GM19328 (cell line): Measurements from ENCODE around the gene PSTPIP2.
"Not testable (repeated sequence)": the region's sequence is repeated elsewhere in the genome, so short reads cannot be mapped to it uniquely, and the experiment has no call there.

Experiments
- ATAC-seq: cut with Tn5 transposase; IDR thresholded peaks from one replicate; pipeline ENCODE4 v1.9.1; 2021; ENCODE audit warnings: mild to moderate bottlenecking, moderate library complexity; ENCODE audit not compliant: unreplicated experiment

PSTPIP2 gene, protein sequence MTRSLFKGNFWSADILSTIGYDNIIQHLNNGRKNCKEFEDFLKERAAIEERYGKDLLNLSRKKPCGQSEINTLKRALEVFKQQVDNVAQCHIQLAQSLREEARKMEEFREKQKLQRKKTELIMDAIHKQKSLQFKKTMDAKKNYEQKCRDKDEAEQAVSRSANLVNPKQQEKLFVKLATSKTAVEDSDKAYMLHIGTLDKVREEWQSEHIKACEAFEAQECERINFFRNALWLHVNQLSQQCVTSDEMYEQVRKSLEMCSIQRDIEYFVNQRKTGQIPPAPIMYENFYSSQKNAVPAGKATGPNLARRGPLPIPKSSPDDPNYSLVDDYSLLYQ

DNA sequence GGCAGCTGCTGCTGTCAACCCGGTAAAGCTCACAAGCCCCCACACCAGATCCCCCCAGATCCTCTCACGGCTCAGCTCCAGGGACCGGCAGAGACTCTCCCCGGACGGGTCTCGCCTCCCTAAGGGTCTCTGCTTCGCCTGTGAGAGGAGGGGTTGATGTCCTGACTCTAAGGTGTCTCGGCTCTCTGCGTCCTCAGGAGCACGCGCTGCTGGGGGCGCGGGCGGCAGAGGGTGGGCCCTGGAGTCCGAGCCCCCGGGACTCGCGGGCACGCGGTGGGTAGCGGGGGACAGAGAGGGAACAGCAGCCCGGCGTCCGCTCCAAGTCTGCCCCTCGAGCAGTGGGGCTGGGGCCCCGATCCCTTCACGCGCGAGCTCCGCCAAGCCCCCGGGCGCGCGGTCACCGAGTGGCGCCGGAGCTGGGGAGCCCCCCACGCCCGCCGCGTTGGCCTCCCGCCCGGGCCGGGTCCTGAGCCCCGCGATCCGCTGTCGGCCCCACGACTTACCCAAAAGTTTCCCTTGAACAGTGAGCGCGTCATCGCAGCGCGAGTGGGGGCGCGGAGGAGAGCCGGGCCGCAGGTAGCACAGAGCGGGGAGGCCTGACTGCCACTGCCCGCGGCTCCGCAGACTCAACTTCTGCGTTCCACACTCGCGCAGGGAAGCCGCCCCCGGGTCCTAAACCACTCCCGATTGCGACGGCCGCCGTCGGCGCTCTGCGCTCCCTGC, at the start of gene PSTPIP2:
TSS of gene PSTPIP2 (minus strand) at position 608 of the 723 bp plus-strand sequence. CDS start at position 536, 72 bp downstream.
- peak; percentile 50 for ATAC-seq

DNA sequence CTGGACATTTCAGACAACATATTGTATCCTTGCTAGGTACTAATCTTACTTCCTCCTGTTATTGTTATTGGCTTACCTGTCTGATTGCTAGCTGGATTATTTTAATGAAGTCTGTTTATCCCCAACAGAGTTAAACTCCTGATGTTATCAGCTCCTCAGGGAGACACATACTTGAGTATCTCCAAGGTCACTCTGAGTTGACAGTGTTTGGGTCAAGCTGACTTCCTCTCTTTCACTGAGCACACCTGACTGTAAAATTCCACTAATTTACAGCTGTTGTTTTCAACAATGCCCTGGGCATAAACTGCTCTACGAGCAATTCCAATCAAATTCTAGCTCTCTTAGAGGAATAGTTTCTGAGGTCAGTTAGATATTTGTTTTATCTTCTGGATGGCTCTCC, 41.7 kb upstream of the PSTPIP2 start:
- ATAC-seq: no peak

DNA sequence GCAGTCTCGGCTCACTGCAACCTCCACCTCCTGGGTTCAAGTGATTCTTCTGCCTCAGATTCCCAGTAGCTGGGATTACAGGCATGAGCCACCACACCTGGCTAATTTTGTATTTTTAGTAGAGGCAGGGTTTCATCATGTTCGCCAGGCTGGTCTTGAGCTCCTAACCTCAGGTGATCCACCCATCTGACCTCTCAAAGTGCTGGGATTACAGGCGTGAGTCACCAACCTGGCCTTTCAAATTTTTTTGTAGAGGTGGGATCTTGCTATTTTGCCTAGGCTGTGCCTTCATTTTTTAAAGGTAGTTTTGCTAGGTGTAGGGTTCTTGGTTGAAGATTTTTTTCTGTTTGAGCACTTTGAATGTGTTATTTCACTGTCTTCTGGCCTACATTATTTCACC, 38.3 kb upstream of the PSTPIP2 start:
- ATAC-seq: no peak

DNA sequence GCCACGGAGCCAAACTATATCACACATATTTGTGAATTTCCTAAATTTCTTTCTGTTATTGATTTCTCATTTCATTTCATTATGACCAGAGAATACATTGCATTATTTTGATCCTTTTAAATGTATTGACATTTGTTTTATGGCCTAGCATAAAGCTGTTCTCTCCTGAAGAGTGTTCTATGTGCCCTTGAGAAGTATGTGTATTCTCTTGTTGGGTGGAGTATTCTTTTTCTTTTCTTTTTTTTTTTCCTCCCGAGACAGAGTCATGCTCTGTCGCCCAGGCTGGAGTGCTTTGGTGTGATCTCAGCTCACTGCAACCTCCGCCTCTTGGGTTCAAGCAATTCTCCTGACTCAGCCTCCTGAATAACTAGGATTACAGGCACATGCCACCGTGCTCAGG, 37.3 kb upstream of the PSTPIP2 start:
- no peak for ATAC-seq

DNA sequence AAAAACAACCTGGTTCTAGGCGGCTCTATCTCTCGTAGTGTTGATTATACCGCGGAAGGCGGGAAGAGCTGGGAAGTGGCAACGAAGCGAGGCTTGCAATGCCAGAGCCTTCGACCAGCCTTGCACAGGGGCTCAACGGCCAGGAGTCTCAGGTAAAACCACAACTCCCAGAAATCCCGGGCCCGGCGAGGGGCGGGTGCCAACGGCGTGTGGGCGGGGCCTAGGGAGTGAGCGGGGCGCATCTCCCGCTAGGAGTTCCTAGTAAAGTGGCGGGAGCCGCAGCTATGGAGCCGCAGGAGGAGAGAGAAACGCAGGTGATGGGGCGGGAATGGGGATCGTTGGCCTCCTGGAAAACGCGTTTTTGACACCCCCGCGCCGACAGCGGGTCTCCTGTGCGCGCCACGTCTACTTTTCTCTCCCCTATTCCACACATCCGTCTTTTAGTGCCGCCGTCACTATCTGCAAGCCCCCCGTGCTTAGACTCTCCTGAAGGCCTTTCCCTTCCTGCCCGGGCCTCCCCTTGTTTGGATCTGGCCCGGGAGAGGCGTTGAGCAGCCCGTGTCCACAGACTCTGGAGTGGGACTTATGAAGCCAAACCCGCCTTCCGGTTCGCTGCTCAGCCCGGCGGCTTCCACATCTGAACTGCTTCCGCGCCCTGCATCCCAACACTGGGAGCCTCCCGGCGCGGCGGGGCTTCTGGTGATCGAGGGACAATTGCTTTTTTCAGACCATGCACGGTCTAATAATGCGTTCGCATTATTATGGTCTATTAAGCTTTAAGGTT, 32.3 kb upstream of the PSTPIP2 start, which contains the start of gene HAUS1:
TSS of gene HAUS1 (plus strand) at position 258 of the 784 bp plus-strand sequence. CDS start at position 285, 27 bp downstream.
- peak; percentile 93 for ATAC-seq

DNA sequence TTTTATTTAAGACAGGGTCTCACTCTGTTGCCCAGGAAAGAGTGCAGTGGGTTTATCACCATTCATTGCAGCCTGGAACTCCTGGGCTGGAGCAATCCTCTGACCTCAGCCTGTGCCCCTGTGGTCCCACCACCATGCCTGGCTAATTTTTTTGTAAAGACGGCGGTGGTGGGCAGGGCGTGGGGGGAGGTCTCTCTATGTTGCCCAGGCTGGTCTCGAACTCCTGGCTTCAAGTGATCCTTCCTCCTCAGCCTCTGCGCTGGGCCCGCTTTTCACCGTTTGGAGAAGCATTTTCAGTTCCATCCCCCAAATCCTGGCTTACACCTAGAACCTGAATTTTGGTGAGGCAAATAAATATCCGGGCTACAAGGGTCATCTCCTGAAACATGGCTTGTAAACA, 27.4 kb upstream of the PSTPIP2 start:
- no peak for ATAC-seq

DNA sequence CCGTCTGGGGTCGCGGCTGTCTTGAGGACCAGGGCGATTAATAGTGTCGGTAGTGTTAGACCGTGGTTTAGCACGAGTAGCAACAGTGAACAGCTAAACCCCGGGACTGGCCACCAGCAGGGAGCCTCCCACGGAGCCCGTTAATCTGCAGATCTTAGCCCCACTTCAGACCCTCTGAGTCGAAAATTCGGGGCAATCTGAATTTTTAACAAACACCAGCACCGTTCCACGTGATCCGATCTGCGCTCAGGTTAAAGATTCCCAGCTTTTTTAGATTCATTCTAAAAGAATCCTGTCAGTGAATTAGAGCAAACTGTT, 26.5 kb upstream of the PSTPIP2 start:
- ATAC-seq: no peak

DNA sequence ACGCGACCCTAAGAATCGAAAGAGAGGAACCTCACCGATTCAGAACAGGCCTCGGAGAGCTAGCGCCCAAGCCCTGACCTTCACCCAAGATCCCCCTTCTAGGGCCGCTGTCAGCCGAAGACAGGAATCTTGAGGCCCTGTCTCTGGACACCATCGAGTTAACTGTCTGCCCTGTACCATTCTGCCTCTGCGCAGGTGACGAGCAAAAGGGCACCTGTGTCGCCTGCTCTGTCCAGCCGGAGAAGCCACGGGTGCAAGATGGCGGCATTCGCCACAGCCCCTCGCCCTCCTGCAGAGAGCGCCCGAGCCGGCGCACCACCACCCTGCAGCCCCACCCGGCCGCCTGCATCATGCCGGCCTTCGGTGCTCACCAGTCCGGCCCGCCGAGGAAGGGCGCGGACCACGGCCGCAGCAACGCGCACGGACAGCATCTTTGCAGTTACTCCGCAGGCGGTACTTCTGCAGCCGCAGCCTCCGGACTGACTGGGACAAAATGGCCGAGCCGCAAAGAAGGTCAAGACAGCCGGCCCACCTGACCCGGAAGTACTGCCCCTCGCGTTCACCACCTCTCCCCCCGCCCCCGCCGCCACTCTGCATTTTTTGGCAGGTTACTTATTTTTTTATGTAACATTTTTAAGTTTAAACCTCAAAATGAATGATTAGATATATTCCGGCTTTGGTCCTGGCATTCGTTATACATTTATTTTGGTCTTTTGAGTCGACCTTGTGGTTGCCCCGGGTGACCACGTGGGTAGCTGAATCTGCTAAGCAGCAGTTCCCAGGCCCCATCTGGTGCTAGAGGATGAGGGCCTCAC, 25.9 kb upstream of the PSTPIP2 start, which contains the start of gene ATP5F1A:
TSS of gene ATP5F1A (minus strand) at position 496 of the 815 bp plus-strand sequence. CDS start at position 431, 65 bp downstream.
- ATAC-seq: peak; percentile 77

DNA sequence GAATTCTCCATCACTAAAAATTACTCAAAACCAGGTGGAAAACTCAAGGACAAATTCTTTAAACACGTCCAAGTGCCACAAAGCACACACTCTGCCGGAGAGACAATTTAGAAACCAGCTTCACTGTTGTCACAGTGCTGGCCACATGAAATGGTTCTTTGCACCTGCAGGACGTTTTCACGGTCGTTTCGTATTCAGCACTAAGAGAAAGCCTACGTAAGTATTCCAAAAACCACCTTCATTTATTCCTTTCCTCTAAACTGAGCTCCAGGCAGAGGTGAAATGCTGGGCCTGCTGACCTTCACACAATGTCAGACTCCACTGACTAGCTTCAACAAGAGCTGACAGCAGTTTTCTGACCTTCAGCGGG, 25.4 kb upstream of the PSTPIP2 start:
- no peak for ATAC-seq

DNA sequence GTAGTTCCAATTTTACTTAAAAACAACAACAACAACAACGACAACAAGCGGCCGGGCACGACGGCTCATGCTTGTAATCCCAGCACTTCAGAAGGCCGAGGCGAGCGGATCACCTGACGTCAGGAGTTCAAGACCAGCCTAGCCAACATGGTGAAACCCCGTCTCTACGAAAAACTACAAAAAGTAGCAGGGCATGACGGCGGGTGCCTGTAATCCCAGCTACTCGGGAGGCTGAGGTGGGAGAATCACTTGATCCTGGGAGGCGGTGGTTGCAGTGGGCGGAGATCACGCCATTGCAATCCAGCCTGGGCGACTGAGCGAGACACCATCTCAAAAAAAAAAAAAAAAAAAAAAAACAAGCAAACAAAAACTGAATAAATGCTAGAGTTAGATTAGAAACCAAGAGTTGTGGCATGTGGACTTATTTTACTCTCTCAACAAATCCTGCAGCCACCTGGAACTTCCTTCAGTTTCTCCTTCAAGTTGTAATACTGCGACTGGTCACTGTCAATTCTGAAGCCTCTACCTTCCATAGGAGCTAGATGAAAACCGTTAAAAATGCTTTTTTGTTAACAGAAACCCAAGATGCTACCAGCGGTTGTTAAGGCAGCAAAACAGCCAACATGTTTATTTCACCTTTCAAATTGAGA, 24.7 kb upstream of the PSTPIP2 start:
- no peak for ATAC-seq

DNA sequence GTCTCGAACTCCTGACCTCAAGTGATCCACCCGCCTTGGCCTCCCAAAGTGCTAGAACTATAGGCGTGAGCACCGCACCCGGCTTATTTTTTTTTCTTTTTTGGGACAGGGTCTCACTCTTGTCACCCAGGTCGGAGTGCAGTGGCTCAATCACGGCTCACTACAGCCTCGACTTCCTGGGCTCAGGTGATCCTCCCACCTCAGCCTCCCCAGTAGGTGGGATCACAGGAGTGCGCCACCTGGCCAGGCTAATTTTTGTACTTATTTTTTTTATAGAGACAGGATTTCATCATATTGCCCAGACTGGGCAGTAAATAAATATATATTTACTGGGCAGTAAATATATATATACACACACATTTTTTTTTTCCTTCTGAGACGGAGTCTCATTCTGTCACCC, 23.5 kb upstream of the PSTPIP2 start:
- no peak for ATAC-seq

DNA sequence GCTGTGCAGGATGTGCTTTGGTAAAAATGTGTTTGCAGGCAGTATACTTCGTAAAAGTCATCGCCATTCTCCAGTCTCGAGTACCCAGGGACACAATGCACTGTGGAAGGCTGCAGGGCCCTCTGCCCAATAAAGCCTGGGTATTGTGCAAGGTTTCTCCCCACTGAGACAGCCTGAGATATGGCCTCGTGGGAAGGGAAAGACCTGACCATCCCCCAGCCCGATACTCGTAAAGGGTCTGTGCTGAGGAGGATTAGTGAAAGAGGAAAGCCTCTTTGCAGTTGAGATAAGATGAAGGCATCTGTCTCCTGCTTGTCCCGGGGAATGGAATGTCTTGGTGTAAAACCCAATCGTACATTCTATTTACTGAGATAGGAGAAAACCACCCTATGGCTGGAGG, 16.4 kb upstream of the PSTPIP2 start:
- ATAC-seq: not testable (repeated sequence)

DNA sequence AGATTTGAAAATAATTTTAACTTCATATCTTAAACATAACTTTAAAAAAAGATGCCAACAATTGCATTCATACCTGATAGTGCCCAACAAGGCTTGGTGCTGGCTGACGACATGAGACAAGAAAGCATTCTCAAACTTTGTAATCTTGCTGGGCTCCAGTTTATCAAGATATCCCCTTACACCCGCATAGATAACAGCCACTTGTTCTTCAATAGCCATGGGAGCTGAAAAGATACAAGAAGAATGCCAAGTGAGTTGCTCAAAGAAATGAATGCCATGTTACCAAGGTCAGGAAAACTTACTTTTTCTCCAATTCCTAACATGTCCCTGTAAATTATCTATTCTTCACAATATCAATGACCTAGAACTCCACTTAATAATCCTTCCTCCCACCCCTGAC, 12.4 kb upstream of the PSTPIP2 start:
- no peak for ATAC-seq

DNA sequence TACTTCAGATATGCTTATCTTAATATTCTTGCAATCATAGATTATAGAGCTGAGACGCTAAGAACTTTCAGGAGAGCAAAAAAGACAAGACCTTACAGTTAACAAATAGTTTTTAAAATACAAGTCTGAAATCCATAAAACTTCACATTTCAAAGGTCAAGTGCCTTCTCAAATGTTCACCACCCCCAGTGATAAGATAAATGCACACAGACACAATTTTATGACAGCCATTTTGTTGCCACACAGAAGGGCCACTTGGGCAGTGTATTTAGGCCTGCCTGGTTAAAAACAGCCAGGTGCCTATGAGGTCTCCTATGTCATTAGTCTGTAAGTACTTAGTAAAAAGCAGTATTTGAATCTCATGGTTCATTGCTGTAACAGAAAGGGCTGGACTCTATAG, 8.1 kb upstream of the PSTPIP2 start:
- ATAC-seq: no peak

DNA sequence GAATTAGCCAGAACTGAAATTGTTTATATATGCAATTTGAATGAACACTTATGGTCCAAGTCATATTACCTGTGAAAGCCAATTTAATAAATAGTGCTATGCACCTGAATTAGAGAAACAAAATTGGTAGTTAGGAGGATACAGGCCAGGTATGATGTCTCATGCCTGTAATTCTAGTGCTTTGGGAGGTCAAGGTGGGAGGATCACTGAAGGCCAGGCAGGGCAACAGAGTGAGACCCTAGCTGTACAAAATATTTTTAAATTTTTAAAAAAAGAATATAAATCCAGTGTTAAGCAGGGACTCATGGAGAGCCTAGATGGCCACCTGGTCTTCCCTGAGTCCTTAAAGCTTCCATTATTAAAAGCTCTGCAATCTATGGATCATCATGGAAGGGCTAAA, 7.3 kb upstream of the PSTPIP2 start:
- no peak for ATAC-seq

DNA sequence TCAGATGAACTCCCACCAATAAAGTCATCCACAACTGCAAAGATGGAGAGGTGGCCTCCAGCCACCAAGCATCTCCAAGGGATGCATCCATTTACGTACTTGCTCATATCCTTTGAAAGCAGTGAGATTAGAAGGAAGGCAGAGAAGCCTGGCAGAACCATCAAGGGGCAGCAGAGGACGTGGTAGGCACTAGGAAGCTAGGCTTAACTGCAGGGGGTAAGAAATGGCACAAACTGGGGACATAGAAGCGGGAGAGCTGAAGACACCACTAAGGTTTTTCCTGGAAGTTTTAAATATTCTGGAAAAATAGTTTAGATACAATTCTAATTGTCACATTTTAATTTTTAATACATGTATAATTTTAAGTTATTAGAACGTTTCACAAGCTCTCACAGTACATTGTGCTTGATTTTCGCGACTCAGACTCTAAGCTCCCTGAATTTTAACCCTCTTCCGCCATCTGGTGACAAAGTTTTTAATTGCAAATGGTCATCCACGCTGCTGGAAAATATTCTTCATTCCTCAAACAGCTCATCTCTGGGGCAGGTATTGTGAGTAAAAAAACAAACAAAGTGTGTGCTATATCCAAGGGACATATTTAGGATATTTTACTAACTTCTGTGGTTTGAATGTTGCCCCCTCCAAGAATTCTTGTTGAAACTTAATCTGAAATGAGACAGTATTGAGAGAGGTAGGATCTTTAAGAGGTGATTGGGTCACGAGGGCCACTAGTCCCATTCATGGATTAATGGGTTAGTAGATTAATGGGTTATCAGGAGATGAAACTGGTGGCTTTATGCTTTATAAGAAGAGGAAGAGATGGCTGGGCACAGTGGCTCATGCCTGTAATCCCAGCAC, 1.6 kb upstream of the PSTPIP2 start:
- no peak for ATAC-seq

DNA sequence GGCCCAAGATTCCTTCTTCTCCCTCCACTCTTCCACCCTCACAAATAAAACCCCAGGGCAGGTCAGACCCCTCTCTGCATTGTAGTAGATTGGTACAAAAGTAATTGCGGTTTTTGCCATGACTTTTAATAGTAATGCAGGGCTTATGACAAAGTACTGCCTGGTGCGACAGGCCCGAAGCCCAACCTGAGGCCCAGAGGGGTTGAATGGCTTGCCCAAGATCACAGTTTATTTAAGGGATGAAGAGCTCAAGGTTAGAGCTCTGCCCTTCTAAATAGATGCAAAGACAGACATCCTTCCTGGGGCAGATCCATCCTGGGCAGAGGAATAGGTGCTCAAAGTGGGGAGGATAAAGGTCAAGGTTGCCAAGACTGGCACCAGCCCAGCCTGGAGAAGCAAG, 899 bp upstream of the PSTPIP2 start:
- ATAC-seq: no peak

DNA sequence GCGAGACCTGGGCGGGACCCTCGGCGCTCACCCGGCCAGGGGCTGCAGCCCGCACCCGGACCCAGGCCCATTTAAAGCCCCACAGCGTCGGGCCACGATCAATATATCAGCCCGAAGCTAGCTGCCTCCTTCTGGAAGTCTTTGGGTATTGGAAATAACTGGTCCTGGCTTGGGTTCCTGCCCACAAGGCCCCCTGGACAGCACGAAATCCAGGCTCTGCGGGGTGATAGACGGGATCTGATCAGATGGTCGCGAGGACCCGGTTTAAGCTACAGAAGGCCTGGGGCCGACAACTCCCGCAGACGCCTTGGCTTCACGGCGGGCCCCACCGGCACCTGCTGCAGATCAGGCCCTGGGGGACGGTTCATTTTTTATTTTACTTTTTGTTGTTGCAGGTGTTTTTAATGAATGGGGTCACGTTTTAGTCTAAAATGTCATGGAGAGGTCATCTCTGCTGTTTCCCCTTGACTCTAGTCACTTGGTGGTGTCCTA, 362 bp upstream of the PSTPIP2 start:
- ATAC-seq: no peak
